PC-9 (cell line): Measurements from ENCODE around the gene B3GAT2. TPM values are rescaled to one million over a fixed set of nuclear protein-coding genes. Genes with fewer than 3 reads are reported as not detected.

Source experiments
- BruUV-seq: library from RNA; stranded (reverse); fragments of 400-500 nt; replicated peaks from 2 replicates; lab custom pipeline; 2021; lab: Mats Ljungman, UMichigan
- CTCF ChIA-PET: fragments of 300-600 bp; sonication (Branson Sonifier 250); formaldehyde crosslinking; loops from one replicate; lab custom pipeline; 2022; ENCODE audit warnings: antibody characterized with exemption; lab: Charles Lee
- POLR2A ChIA-PET: fragments of 300-600 bp; sonication (Branson Sonifier 250); formaldehyde crosslinking; loops from one replicate; lab custom pipeline; 2022; ENCODE audit warnings: antibody characterized with exemption; ENCODE audit not compliant: unreplicated experiment; lab: Charles Lee
- DNase-seq, 2 experiments: peaks; one replicate each; pipeline versions ENCODE4 v3.0.0 to v3.0.0-alpha.2; 2015 to 2022; ENCODE audit warnings: mixed read lengths in 1 of 2
- H2AFZ ChIP-seq: fragments of 200-600 bp; sonication (generic); 2 replicates; pipeline ENCODE4 v1.8.1; 2017; ENCODE audit warnings: antibody characterized with exemption
- H3F3A ChIP-seq: fragments of 200-600 bp; sonication (generic); 2 replicates; pipeline ENCODE4 v1.8.1; 2017; ENCODE audit warnings: antibody characterized with exemption, mild to moderate bottlenecking, low read depth; ENCODE audit not compliant: insufficient read depth
- H3K27ac ChIP-seq: fragments of 200-600 bp; sonication (generic); 2 replicates; pipeline ENCODE4 v1.6.1; 2016; ENCODE audit warnings: mixed run types
- H3K27me3 ChIP-seq: fragments of 200-600 bp; sonication (generic); 2 replicates; pipeline ENCODE4 v1.6.1; 2016; ENCODE audit warnings: low read depth, mixed run types; ENCODE audit not compliant: insufficient read depth
- H3K36me3 ChIP-seq: fragments of 200-600 bp; sonication (generic); 2 replicates; pipeline ENCODE4 v1.6.1; 2016; ENCODE audit warnings: low read depth, mixed run types
- H3K4me1 ChIP-seq: fragments of 200-600 bp; sonication (generic); replicated peaks from 2 replicates; pipeline ENCODE4 v1.6.1; 2016; ENCODE audit warnings: mixed run types; ENCODE audit not compliant: insufficient read depth
- H3K4me2 ChIP-seq: fragments of 200-600 bp; sonication (generic); 2 replicates; pipeline ENCODE4 v1.6.1; 2017; ENCODE audit warnings: mixed run types
- H3K4me3 ChIP-seq: fragments of 200-600 bp; sonication (generic); 2 replicates; pipeline ENCODE4 v1.6.1; 2016; ENCODE audit warnings: mixed run types
- H3K79me2 ChIP-seq: fragments of 200-600 bp; sonication (generic); 2 replicates; pipeline ENCODE4 v1.6.1; 2017; ENCODE audit warnings: low read depth, mixed run types
- H3K9me2 ChIP-seq: fragments of 200-600 bp; sonication (generic); 2 replicates; pipeline ENCODE4 v1.8.1; 2017; ENCODE audit warnings: mild to moderate bottlenecking; ENCODE audit not compliant: insufficient read depth
- H3K9me3 ChIP-seq: fragments of 200-600 bp; sonication (generic); 2 replicates; pipeline ENCODE4 v1.8.1; 2016; ENCODE audit warnings: low read depth; ENCODE audit not compliant: insufficient read depth
- H4K20me1 ChIP-seq: fragments of 200-600 bp; sonication (generic); 2 replicates; pipeline ENCODE4 v1.8.1; 2017; ENCODE audit not compliant: insufficient read depth
- EZH2 ChIP-seq: fragments of 200-600 bp; sonication (generic); IDR thresholded peaks from 2 replicates; pipeline ENCODE4 v1.8.0; 2017; ENCODE audit warnings: antibody characterized with exemption, low read depth
- intact Hi-C: fragments of 100-400 bp; cut with micrococcal nuclease; formaldehyde crosslinking; loops from one replicate; pipeline ENCODE4 v1.10.0; 2022; ENCODE audit not compliant: unreplicated experiment
- total RNA-seq: library from RNA; stranded (reverse); gene quantifications from 2 replicates; pipeline ENCODE4 v1.2.3, GENCODE V29; 2021
- TF ChIP-seq, protein P1 (sequence below): fragments of 200-600 bp; sonication (generic); conservative IDR thresholded peaks from 2 replicates; pipeline ENCODE4 v1.6.1; 2017; ENCODE audit warnings: mixed run types, antibody characterized with exemption, mild to moderate bottlenecking, moderate library complexity

Gene B3GAT2
- total RNA-seq, 1 experiment from 2014 or later: not detected

DNA sequence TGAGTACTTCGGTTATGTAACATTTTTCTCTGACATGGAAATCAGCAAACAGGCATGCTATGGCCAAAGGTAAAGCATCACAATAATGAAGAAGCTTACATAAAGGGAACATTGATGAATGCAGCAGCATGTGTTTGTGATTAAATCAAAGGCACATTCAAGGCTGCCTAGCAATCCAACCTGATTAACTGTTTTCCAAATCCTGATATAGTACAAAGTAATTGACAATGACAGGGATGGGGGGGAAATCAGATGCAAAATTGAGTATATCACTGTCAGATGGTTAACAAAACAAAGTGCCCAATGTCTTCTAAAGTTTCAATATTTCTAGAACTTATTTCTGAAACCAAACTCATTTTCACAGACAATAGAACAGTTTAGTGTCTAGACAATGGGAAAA lies 39.2 kb upstream of the B3GAT2 start:
- TF ChIP-seq, protein P1, sequence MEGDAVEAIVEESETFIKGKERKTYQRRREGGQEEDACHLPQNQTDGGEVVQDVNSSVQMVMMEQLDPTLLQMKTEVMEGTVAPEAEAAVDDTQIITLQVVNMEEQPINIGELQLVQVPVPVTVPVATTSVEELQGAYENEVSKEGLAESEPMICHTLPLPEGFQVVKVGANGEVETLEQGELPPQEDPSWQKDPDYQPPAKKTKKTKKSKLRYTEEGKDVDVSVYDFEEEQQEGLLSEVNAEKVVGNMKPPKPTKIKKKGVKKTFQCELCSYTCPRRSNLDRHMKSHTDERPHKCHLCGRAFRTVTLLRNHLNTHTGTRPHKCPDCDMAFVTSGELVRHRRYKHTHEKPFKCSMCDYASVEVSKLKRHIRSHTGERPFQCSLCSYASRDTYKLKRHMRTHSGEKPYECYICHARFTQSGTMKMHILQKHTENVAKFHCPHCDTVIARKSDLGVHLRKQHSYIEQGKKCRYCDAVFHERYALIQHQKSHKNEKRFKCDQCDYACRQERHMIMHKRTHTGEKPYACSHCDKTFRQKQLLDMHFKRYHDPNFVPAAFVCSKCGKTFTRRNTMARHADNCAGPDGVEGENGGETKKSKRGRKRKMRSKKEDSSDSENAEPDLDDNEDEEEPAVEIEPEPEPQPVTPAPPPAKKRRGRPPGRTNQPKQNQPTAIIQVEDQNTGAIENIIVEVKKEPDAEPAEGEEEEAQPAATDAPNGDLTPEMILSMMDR: no peak
- no peak for TF ChIP-seq EZH2
- H3K9me3 ChIP-seq: no peaks in the 10 kb centered on the region
- no peaks in the 10 kb centered on the region for H3K36me3 ChIP-seq
- CTCF ChIA-PET: no interaction called here
- DNase-seq: no peak
- no peak overlapping the region for H3K27ac ChIP-seq
- H3K27me3 ChIP-seq: no peaks in the 10 kb centered on the region
- no peaks in the 10 kb centered on the region for H3K79me2 ChIP-seq
- H3K9me2 ChIP-seq: no peaks in the 10 kb centered on the region
- BruUV-seq: no TSS peak
- H2AFZ ChIP-seq: no peak overlapping the region
- H3K4me3 ChIP-seq: no peak overlapping the region
- intact Hi-C loops: no loop called here
- H3K4me1 ChIP-seq: no peaks in the 10 kb centered on the region
- H4K20me1 ChIP-seq: no peaks in the 10 kb centered on the region
- POLR2A ChIA-PET: no interaction called here
- H3F3A ChIP-seq: no peaks in the 10 kb centered on the region
- no peak overlapping the region for H3K4me2 ChIP-seq

DNA sequence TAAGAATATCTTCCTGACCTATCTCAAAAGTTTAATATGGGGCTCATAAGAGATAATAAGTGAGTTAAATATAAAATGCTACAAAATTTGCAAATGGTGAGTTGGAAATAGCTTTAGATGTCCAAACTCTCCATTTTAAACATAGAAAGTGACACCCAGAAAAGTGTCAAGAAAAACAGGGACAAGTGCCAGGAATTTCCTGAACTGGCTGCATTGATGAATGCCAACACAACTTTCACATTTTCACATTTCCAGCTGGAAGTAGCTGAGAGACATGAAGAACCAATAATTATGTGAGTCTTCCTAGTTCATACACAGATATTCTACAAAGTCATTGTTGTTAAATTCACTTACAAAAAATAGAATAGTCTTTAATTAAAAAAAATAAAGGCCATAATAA lies 38.6 kb upstream of the B3GAT2 start:
- POLR2A ChIA-PET: no interaction called here

DNA sequence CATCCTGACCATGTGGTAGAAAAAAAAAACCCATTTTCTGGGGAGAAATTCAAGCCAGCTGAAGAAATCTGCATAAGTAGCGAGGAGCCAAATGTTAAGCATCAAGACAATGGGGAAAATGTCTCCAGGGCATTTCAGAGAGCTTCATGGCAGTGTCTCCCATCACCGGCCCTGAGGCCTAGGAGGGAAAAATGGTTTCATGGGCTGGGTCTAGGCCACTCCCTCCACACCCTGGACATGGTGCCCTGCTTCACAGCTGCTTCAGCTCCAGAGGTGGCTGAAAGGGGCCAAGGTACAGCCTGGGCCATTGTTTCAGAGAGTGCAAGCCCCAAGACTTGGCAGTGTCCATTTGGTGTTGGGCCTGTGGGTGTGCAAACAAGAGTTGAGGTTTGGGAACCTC lies 34.4 kb upstream of the B3GAT2 start:
- H3K27ac ChIP-seq: no peak overlapping the region
- no peaks in the 10 kb centered on the region for H3K4me1 ChIP-seq
- no peak overlapping the region for H3K4me2 ChIP-seq
- H3F3A ChIP-seq: no peaks in the 10 kb centered on the region
- no TSS peak for BruUV-seq
- DNase-seq: no peak
- CTCF ChIA-PET: no interaction called here
- H2AFZ ChIP-seq: no peak overlapping the region
- TF ChIP-seq, protein P1: no peak
- TF ChIP-seq EZH2: no peak
- H3K79me2 ChIP-seq: no peaks in the 10 kb centered on the region
- no peaks in the 10 kb centered on the region for H3K27me3 ChIP-seq
- H3K9me3 ChIP-seq: no peaks in the 10 kb centered on the region
- H3K9me2 ChIP-seq: no peaks in the 10 kb centered on the region
- intact Hi-C loops: no loop called here
- POLR2A ChIA-PET: no interaction called here
- no peak overlapping the region for H3K4me3 ChIP-seq
- no peaks in the 10 kb centered on the region for H4K20me1 ChIP-seq
- H3K36me3 ChIP-seq: no peaks in the 10 kb centered on the region

More for the DNA sequence above, 38.6 kb upstream of the B3GAT2 start:
- TF ChIP-seq, protein P1: no peak
- no peak for TF ChIP-seq EZH2
- H3K4me1 ChIP-seq: no peaks in the 10 kb centered on the region
- intact Hi-C loops: no loop called here
- no TSS peak for BruUV-seq
- H3K27me3 ChIP-seq: no peaks in the 10 kb centered on the region
- no peak overlapping the region for H3K27ac ChIP-seq
- H4K20me1 ChIP-seq: no peaks in the 10 kb centered on the region
- H3K79me2 ChIP-seq: no peaks in the 10 kb centered on the region
- CTCF ChIA-PET: no interaction called here
- no peaks in the 10 kb centered on the region for H3F3A ChIP-seq
- DNase-seq: no peak
- no peak overlapping the region for H3K4me3 ChIP-seq
- no peaks in the 10 kb centered on the region for H3K9me2 ChIP-seq
- no peak overlapping the region for H3K4me2 ChIP-seq
- no peak overlapping the region for H2AFZ ChIP-seq
- no peaks in the 10 kb centered on the region for H3K36me3 ChIP-seq
- H3K9me3 ChIP-seq: no peaks in the 10 kb centered on the region
